HEK293T (cell line): ENCODE data around the gene MN1.

ENCODE experiments used
- CTCF ChIA-PET: fragments of 350-600 bp; formaldehyde crosslinking; extraction: SDS; loops from one replicate; lab custom pipeline; 2021; ENCODE audit warnings: antibody characterized with exemption, inconsistent platforms; lab: Yijun Ruan, JAX
- POLR2A ChIA-PET: fragments of 350-600 bp; formaldehyde crosslinking; extraction: SDS; loops from one replicate; lab custom pipeline; 2020; ENCODE audit warnings: antibody characterized with exemption, inconsistent platforms; lab: Yijun Ruan, JAX
- DNase-seq: peaks from one replicate; pipeline ENCODE4 v3.0.0; 2012; ENCODE audit warnings: mixed read lengths; ENCODE audit errors: extremely low spot score
- ARNT ChIP-seq: fragments of 450-650 bp; IDR thresholded peaks from 2 replicates; pipeline ENCODE4 v1.6.1; 2017; ENCODE audit warnings: mild to moderate bottlenecking
- BHLHE40 ChIP-seq: fragments of 450-650 bp; IDR thresholded peaks from 2 replicates; pipeline ENCODE4 v1.6.1; 2016; ENCODE audit warnings: mild to moderate bottlenecking, moderate library complexity, borderline replicate concordance
- CTBP1 ChIP-seq: fragments of 450-650 bp; IDR thresholded peaks from 2 replicates; pipeline ENCODE4 v1.6.1; 2016; ENCODE audit warnings: borderline replicate concordance
- ELF4 ChIP-seq: fragments of 450-650 bp; IDR thresholded peaks from 2 replicates; pipeline ENCODE4 v1.6.1; 2017; ENCODE audit warnings: antibody characterized with exemption
- FOXA1 ChIP-seq: fragments of 450-650 bp; IDR thresholded peaks from 2 replicates; pipeline ENCODE4 v1.6.1; 2016; ENCODE audit warnings: mild to moderate bottlenecking
- FOXK2 ChIP-seq: fragments of 450-650 bp; IDR thresholded peaks from 2 replicates; pipeline ENCODE4 v1.6.1; 2016; ENCODE audit warnings: mild to moderate bottlenecking
- FOXM1 ChIP-seq: fragments of 450-650 bp; IDR thresholded peaks from 2 replicates; pipeline ENCODE4 v1.6.1; 2017; ENCODE audit warnings: mild to moderate bottlenecking, borderline replicate concordance
- HDGF ChIP-seq: fragments of 450-650 bp; IDR thresholded peaks from 2 replicates; pipeline ENCODE4 v1.6.1; 2017; ENCODE audit warnings: antibody characterized with exemption, borderline replicate concordance
- L3MBTL2 ChIP-seq: fragments of 450-650 bp; conservative IDR thresholded peaks from 2 replicates; pipeline ENCODE4 v1.6.1; 2016; ENCODE audit warnings: mild to moderate bottlenecking
- LEF1 ChIP-seq: fragments of 450-650 bp; IDR thresholded peaks from 2 replicates; pipeline ENCODE4 v1.6.1; 2017; ENCODE audit warnings: mild to moderate bottlenecking, borderline replicate concordance
- NFRKB ChIP-seq: fragments of 450-650 bp; IDR thresholded peaks from 2 replicates; pipeline ENCODE4 v1.6.1; 2016; ENCODE audit warnings: mild to moderate bottlenecking, moderate library complexity
- PKNOX1 ChIP-seq: fragments of 450-650 bp; IDR thresholded peaks from 2 replicates; pipeline ENCODE4 v1.6.1; 2016
- SP1 ChIP-seq: fragments of 450-650 bp; IDR thresholded peaks from 2 replicates; pipeline ENCODE4 v1.6.1; 2017
- SUZ12 ChIP-seq: fragments of 450-650 bp; IDR thresholded peaks from 2 replicates; pipeline ENCODE4 v1.6.1; 2016; ENCODE audit warnings: mild to moderate bottlenecking
- TARDBP ChIP-seq: fragments of 450-650 bp; IDR thresholded peaks from 2 replicates; pipeline ENCODE4 v1.6.1; 2016
- ZNF384 ChIP-seq: fragments of 450-650 bp; IDR thresholded peaks from 2 replicates; pipeline ENCODE4 v1.6.1; 2016

MN1 gene

DNA sequence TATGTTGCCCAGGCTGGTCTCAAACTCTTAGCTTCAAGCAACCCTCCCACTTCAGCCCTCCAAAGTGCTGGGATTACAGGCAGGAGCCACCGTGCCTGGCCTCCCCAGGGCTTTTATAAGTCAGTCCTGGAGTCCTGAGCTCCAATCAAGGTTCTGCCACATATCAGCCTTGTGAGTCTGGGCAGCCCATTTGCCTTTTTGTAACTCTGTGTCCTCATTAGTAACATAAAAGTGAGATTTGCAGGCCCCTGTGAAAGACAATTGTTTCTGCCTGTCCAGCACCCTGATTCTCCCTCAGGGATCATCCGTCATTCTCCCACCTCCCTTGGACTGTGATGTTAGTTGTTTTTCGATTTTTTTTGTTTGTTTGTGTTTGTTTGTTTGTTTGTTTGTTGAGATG lies 89.8 kb downstream of the MN1 start:
- ChIA-PET CTCF (no interaction called here), POLR2A (no interaction called here)
- no peak for DNase-seq
- TF ChIP-seq FOXA1: no peak
- no peak for TF ChIP-seq L3MBTL2

- POLR2A ChIA-PET: no interaction called here
- DNase-seq: no peak
- TF ChIP-seq SP1 (no peak), ZNF384 (no peak), ARNT (no peak), HDGF (no peak), FOXK2 (no peak), LEF1 (no peak), L3MBTL2 (no peak)
- CTCF ChIA-PET: no interaction called here
These were observed 90.5 kb downstream of the MN1 start for GRCh38 chr22:27711012-27711411.

DNA sequence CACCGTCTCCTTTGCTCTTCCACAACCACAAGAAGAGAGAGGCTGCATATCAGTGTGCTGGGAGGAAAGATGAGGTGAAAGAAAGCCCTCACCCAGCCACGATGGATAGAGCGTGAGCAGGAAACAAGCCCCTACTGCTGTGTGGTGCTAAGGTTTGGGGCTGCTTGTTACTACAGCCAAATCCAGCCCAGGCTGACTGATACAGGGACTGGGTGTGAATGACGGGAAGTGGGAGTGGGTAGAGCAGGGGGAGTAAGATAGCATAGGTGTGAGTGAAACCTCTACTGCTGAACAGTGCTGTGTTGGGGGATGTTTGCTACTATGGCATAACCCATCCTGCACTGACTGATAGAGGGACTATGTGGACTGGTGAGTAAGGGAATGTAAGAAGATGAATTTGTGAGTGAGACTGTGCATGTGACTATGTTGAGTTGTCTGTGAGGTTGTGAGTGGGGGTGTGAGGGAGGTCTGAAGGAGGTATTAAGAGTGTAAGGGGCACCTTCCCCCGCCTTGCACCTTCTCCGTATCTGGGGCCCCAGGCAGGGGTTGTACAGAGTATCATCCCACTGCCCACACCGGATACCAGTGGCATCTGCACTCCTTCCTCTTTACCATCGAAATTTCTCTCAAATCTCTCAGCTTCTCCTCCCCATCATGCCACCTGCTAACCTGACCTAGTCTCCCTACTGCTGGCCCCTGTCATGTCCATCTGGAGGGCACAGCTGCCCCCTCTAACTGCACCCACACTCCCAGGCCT lies 91.5 kb downstream of the MN1 start:
- TF ChIP-seq ZNF384 (no peak), FOXA1 (no peak), ARNT (no peak), ELF4 (no peak), PKNOX1 (no peak), SP1 (no peak), TARDBP (no peak), LEF1 (no peak), BHLHE40 (no peak), FOXK2 (no peak), SUZ12 (no peak), NFRKB (no peak), HDGF (no peak), FOXM1 (no peak), CTBP1 (no peak), L3MBTL2 (no peak)
- ChIA-PET CTCF (no interaction called here), POLR2A (no interaction called here)

GRCh38 chr22:27706489-27706888 lies 95.1 kb downstream of the MN1 start:
- ChIA-PET POLR2A (no interaction called here), CTCF (interaction anchor here (0.7 kb wide), 1 partner anchor 770 kb away, joined by 3 read pairs; no protein-coding TSS in a partner anchor)
- no peak for DNase-seq
- no peak for TF ChIP-seq FOXM1
- TF ChIP-seq TARDBP: no peak
- no peak for TF ChIP-seq CTBP1
- no peak for TF ChIP-seq BHLHE40
- no peak for TF ChIP-seq HDGF
- TF ChIP-seq ZNF384: no peak
- no peak for TF ChIP-seq FOXK2
- no peak for TF ChIP-seq SP1
- TF ChIP-seq ELF4: no peak
- no peak for TF ChIP-seq LEF1
- no peak for TF ChIP-seq SUZ12

More for the DNA sequence above, 91.5 kb downstream of the MN1 start:
- no peak for DNase-seq

GRCh38 chr22:27705408-27706080 lies 96.0 kb downstream of the MN1 start:
- no peak for DNase-seq
- POLR2A ChIA-PET: no interaction called here
- CTCF ChIA-PET: no interaction called here
- TF ChIP-seq BHLHE40: no peak
- TF ChIP-seq NFRKB: no peak
- no peak for TF ChIP-seq FOXM1
- no peak for TF ChIP-seq ZNF384
- TF ChIP-seq SUZ12: no peak
- TF ChIP-seq HDGF: no peak
- TF ChIP-seq ELF4: no peak
- TF ChIP-seq CTBP1: no peak
- no peak for TF ChIP-seq L3MBTL2
- no peak for TF ChIP-seq PKNOX1
- no peak for TF ChIP-seq TARDBP
- no peak for TF ChIP-seq FOXK2

GRCh38 chr22:27704581-27704980 lies 97.0 kb downstream of the MN1 start:
- ChIA-PET CTCF (no interaction called here), POLR2A (no interaction called here)
- no peak for DNase-seq
- TF ChIP-seq ARNT (no peak), L3MBTL2 (no peak), PKNOX1 (no peak), NFRKB (no peak), BHLHE40 (no peak), CTBP1 (no peak), ZNF384 (no peak), SP1 (no peak), FOXA1 (no peak), HDGF (no peak), FOXM1 (no peak), ELF4 (no peak)
